Smooth muscle cell (in vitro differentiated cells): Measurements from ENCODE around the gene PRSS38. TPM values are rescaled to one million over a fixed set of nuclear protein-coding genes. Genes with fewer than 3 reads are reported as not detected.
A peak's percentile ranks its signal among the peaks of the same experiment; 100 is the strongest.

ENCODE experiments used
- DNase-seq: peaks from one replicate; lab custom pipeline; 2025; ENCODE audit not compliant: unreplicated experiment; lab: John Stamatoyannopoulos, UW
- H2AFZ ChIP-seq: fragments of 200-600 bp; sonication (generic); 2 replicates; pipeline ENCODE4 v1.6.0; 2016; ENCODE audit warnings: antibody characterized with exemption, low read depth, mild to moderate bottlenecking
- H3F3A ChIP-seq: fragments of 200-600 bp; sonication (generic); 2 replicates; pipeline ENCODE4 v1.6.0; 2017; ENCODE audit warnings: antibody characterized with exemption, low read depth
- H3K27ac ChIP-seq: fragments of 200-600 bp; sonication (generic); 2 replicates; pipeline ENCODE4 v1.5.1; 2016; ENCODE audit warnings: low read depth, mild to moderate bottlenecking
- H3K27me3 ChIP-seq: fragments of 200-600 bp; sonication (generic); 2 replicates; pipeline ENCODE4 v1.6.1; 2016; ENCODE audit warnings: low read depth, mild to moderate bottlenecking
- H3K36me3 ChIP-seq: fragments of 200-600 bp; sonication (generic); 2 replicates; pipeline ENCODE4 v1.5.1; 2016; ENCODE audit warnings: low read depth
- H3K4me1 ChIP-seq: fragments of 200-600 bp; sonication (generic); 2 replicates; pipeline ENCODE4 v1.5.1; 2016; ENCODE audit warnings: low read depth
- H3K4me2 ChIP-seq: fragments of 200-600 bp; sonication (generic); 2 replicates; pipeline ENCODE4 v1.6.0; 2016; ENCODE audit warnings: mild to moderate bottlenecking
- H3K4me3 ChIP-seq: fragments of 200-600 bp; sonication (generic); 2 replicates; pipeline ENCODE4 v1.5.1; 2016; ENCODE audit warnings: mild to moderate bottlenecking
- H3K79me2 ChIP-seq: fragments of 200-600 bp; sonication (generic); 2 replicates; pipeline ENCODE4 v1.6.0; 2016; ENCODE audit warnings: low read depth, mild to moderate bottlenecking
- H3K9ac ChIP-seq: fragments of 200-600 bp; sonication (generic); 2 replicates; pipeline ENCODE4 v1.6.0; 2016; ENCODE audit warnings: low read depth
- H3K9me3 ChIP-seq: fragments of 200-600 bp; sonication (generic); replicated peaks from 2 replicates; pipeline ENCODE4 v1.5.1; 2016; ENCODE audit warnings: low read depth
- H4K20me1 ChIP-seq: fragments of 200-600 bp; sonication (generic); 2 replicates; pipeline ENCODE4 v1.6.0; 2016; ENCODE audit warnings: low read depth
- WGBS: methylation state at CpG from one replicate; pipeline ENCODE4 v1.1.7; 2016; ENCODE audit warnings: low lambda C conversion rate; 5-methylcytosine and 5-hydroxymethylcytosine counted together
- polyA plus RNA-seq: library from polyadenylated mRNA; unstranded; fragments of >200 nt; fragmentation: Nextera tagmentation; extraction: Ambion mirVana; gene quantifications from 2 replicates; pipeline ENCODE4 v1.2.1, GENCODE V29; 2016
- total RNA-seq: library from RNA; depleted of rRNA; stranded (reverse); fragments of >200 nt; gene quantifications from 2 replicates; pipeline ENCODE4 v1.2.3, GENCODE V29; 2014
- TF ChIP-seq, protein P1 (sequence below): fragments of 200-600 bp; sonication (generic); IDR thresholded peaks from 2 replicates; pipeline ENCODE4 v1.5.1; 2017; ENCODE audit warnings: borderline replicate concordance, mild to moderate bottlenecking, antibody characterized with exemption; ENCODE audit not compliant: insufficient read depth, poor library complexity, severe bottlenecking

PRSS38 gene
- total and polyA plus RNA-seq, 2 experiments from 2014 or later: not detected

DNA sequence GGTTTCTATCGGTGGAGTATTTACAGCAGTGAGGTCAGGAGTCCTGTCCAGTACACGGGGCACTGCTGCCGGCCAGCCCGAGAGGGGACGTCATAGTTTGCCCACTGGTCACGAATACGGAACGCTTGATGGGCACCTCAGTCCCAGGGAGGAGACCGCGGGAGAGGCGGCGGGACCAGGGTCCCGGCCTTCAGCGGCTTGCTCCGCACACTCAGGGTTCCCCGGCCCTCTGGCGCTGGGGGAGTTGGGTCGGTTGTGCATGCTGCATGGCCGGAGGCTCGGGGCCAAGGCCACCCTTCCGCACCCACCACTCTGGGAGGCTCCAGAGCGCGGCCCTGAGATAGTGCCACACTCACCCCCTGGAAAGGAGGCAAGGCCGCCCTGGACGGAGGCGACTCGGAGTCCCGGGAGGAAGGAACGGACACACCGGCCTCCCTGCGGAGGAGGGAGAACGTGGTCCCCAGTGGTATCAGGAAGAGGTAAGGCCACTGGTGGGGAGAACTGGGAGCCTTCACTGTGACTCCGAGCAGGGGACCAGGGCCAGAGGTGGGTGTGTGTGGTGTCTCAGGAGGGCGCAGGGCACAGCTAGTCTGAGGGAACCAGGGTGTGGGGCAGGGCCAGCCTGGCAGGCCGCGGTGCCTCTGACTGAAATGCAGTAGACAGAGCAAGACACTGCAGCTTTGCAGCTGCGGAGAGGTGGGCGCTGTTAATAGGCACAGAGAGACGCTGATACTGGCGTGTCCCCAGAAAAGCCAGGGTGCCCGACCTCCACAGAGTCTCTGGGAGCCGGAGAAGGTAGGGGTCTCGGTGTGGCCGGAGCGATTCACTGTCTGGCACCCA, 28.6 kb upstream of the PRSS38 start:
- TF ChIP-seq, protein P1, sequence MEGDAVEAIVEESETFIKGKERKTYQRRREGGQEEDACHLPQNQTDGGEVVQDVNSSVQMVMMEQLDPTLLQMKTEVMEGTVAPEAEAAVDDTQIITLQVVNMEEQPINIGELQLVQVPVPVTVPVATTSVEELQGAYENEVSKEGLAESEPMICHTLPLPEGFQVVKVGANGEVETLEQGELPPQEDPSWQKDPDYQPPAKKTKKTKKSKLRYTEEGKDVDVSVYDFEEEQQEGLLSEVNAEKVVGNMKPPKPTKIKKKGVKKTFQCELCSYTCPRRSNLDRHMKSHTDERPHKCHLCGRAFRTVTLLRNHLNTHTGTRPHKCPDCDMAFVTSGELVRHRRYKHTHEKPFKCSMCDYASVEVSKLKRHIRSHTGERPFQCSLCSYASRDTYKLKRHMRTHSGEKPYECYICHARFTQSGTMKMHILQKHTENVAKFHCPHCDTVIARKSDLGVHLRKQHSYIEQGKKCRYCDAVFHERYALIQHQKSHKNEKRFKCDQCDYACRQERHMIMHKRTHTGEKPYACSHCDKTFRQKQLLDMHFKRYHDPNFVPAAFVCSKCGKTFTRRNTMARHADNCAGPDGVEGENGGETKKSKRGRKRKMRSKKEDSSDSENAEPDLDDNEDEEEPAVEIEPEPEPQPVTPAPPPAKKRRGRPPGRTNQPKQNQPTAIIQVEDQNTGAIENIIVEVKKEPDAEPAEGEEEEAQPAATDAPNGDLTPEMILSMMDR: no peak
- Histone ChIP-seq H3K4me1 (peaks cover 7% of the 10 kb centered on the region), H3K9me3 (no peaks in the 10 kb centered on the region), H3K27me3 (peaks cover 9% of the 10 kb centered on the region), H3K27ac (no peak overlapping the region), H3K79me2 (no peaks in the 10 kb centered on the region), H3K4me2 (peak overlapping the region; percentile 91), H2AFZ (no peak overlapping the region), H4K20me1 (no peaks in the 10 kb centered on the region), H3F3A (no peaks in the 10 kb centered on the region), H3K36me3 (no peaks in the 10 kb centered on the region), H3K9ac (peak overlapping the region; percentile 22), H3K4me3 (peak overlapping the region; percentile 50)
- WGBS: 74% methylated on average over 44 of the region's 45 CpGs
- no peak for DNase-seq

DNA sequence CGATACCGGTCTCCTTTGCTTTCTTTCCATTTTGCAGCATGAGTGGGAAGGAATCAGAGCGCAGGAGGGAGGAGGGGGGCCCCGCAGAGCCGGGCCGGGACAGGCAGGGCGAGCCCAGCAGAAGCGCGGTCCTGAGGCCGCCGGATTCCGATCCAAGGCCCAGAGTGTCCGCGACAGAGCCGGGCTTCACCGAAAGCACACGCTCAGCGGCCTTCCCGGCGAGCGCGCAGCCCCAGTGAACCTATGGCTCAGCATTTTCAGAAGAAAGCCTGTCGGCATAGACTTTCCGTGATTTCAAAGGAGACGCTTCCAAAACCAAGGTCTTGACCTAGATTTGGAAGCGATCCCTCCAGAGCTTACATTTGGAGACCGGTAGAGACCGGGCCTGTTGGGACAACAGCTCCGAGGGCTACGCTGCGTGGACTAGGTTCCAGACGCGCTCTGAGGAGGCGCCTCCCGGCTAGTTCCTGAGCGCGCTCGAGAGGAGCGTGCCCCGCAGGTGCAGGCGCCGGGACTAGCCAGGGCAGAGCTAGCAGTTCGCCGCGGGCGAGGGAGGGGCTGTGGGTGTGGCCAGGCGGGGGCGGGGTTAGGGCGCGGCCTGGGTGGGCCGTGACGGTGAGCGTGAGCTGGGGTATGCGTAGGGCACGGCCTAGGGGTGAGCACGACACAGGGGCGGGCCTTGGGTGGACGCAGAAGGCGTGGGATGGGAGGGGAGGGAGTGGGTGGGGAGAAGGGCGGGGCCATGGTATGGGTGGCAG, 27.8 kb upstream of the PRSS38 start:
- Histone ChIP-seq H3F3A (no peaks in the 10 kb centered on the region), H3K4me2 (peak overlapping the region; percentile 91), H3K27me3 (peaks cover 9% of the 10 kb centered on the region), H3K79me2 (no peaks in the 10 kb centered on the region), H3K9me3 (no peaks in the 10 kb centered on the region), H3K4me1 (peaks cover 7% of the 10 kb centered on the region), H3K36me3 (no peaks in the 10 kb centered on the region), H3K9ac (peak overlapping the region; percentile 22), H3K27ac (no peak overlapping the region), H4K20me1 (no peaks in the 10 kb centered on the region), H3K4me3 (peak overlapping the region; percentile 50), H2AFZ (no peak overlapping the region)
- 1% methylated on average over 46 of the region's 60 CpGs for WGBS
- DNase-seq: peak; percentile 62
- TF ChIP-seq, protein P1: no peak

GRCh38 chr1:227788271-227789083, 27.0 kb upstream of the PRSS38 start:
- whole genome bisulfite sequencing: 2% methylated on average over 37 of the region's 68 CpGs
- Histone ChIP-seq H3K4me1 (peaks cover 10% of the 10 kb centered on the region), H3K9ac (no peak overlapping the region), H3K4me2 (peak overlapping the region; percentile 91), H2AFZ (no peak overlapping the region), H3K36me3 (no peaks in the 10 kb centered on the region), H3F3A (no peaks in the 10 kb centered on the region), H3K9me3 (no peaks in the 10 kb centered on the region), H3K27me3 (peaks cover 9% of the 10 kb centered on the region), H4K20me1 (no peaks in the 10 kb centered on the region), H3K4me3 (peak overlapping the region; percentile 50), H3K27ac (no peak overlapping the region), H3K79me2 (no peaks in the 10 kb centered on the region)
- TF ChIP-seq, protein P1: no peak
- no peak for DNase-seq
